ENCODE results near the gene PSENEN.
"Not testable (repeated sequence)": the region's sequence is repeated elsewhere in the genome, so short reads cannot be mapped to it uniquely, and the experiment has no call there.

PSENEN gene

DNA sequence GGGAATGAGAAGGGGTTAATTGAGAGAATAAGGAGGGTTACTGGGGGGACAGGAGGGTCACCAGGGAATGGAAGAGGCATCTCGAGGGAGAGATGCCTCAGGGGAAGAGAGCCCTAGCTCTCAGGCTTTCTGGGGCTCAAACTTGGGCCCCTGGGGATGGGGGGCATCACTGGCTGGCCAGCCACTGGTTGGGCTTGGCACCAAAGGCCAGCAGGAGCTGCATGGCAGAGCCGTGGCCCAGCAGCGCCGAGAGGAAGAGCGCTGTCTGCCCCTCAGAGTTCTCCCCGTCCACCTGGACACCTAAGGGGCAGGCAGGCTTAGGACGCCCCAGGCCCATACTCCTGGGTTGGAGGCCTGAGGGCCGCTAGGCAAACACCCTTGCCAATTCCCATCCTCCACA lies 47.4 kb downstream of the PSENEN start:
- TF ChIP-seq, protein P1, sequence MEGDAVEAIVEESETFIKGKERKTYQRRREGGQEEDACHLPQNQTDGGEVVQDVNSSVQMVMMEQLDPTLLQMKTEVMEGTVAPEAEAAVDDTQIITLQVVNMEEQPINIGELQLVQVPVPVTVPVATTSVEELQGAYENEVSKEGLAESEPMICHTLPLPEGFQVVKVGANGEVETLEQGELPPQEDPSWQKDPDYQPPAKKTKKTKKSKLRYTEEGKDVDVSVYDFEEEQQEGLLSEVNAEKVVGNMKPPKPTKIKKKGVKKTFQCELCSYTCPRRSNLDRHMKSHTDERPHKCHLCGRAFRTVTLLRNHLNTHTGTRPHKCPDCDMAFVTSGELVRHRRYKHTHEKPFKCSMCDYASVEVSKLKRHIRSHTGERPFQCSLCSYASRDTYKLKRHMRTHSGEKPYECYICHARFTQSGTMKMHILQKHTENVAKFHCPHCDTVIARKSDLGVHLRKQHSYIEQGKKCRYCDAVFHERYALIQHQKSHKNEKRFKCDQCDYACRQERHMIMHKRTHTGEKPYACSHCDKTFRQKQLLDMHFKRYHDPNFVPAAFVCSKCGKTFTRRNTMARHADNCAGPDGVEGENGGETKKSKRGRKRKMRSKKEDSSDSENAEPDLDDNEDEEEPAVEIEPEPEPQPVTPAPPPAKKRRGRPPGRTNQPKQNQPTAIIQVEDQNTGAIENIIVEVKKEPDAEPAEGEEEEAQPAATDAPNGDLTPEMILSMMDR (IDR thresholded peaks at IDR 0.05; ENCODE audit: insufficient read depth, low read depth, low read length, missing control alignments) = no peak
- DNase-seq (ENCODE audit: low read depth) = no peak
- H3K4me3 ChIP-seq (ENCODE audit: low read length) = no peak overlapping the region

DNA sequence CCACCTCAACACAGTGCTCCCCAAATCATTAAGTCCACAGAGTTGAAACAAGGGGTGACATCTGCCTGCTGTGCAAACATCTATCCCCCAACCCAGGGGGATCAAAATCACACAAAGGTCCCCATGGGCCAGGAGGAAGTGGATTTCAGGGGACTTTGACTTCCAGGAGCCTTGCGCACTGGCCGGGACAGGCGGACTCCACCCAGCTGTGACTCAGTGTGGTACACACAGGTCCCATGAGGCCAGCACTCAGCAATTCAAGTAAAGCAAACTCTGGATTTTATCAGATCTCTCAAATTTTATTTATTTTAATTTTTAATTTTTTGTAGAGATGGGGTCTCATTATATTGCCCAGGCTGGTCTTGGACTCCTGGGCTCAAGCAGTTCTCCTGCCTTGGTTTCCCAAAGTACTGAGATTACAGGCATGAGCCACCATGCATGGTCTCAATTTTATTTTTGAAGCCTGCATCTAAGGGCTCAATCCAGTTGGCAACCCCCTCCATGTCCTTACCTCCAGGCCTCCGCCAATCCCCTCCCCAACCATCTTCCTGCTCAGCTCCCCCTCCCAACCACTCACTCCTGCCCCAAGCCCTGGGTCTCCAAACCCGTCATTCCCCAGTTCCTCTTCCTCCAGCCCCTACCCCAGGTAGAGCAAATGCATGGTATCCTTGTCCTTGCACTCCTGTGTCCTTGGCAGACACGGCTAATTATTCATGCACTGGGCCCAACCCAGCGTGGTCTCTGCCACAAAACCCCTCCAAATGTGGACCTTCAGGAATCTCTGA lies 48.1 kb downstream of the PSENEN start:
- DNase-seq (ENCODE audit: low read depth) = peak; percentile 24

DNA sequence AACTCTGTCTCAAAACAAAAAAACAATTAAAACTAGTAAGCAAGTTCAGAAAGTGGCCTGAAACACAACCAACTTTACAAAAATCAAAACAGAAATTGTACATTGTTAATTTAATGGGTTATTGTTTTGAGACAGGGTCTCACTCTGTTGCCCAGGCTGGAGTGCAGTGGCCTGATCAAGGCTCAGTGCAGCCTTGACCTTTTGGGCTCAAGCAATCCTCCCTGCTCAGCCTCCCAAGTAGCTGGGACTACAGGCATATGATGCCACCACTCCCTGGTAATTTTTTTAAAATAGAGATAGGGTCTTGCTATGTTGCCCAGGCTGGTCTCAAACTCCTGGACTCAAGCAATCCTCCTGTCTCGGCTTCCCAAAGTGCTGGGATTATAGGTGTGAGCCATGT lies 50.1 kb downstream of the PSENEN start:
- not testable (repeated sequence) for H3K4me3 ChIP-seq (ENCODE audit: low read length); DNase-seq (ENCODE audit: low read depth)

More for the DNA sequence above, 48.1 kb downstream of the PSENEN start:
- TF ChIP-seq, protein P1 (IDR thresholded peaks at IDR 0.05; ENCODE audit: insufficient read depth, low read depth, low read length, missing control alignments) = no peak
- H3K4me3 ChIP-seq (ENCODE audit: low read length) = no peak overlapping the region

All from epithelial cell of esophagus (primary cell).